Measurements from ENCODE around the gene GAS2. TPM values are rescaled to one million over a fixed set of nuclear protein-coding genes. Genes with fewer than 3 reads are reported as not detected.

GAS2 gene
- total and polyA plus RNA-seq, 12 donors, result 1.5 to 21.7 (median 12.5) TPM

GRCh38 chr11:22846726-22847125 is 180.3 kb downstream of the GAS2 start:
- intact Hi-C loops (cut with DNase I), result no loop called here
- Histone ChIP-seq H3K9me3 (no peaks in the 10 kb centered on the region), H3K36me3 (no peaks in the 10 kb centered on the region), H3K4me1 (no peaks in the 10 kb centered on the region), H3K27me3 (no peaks in the 10 kb centered on the region), H3K27ac (no peak overlapping the region), H3K4me3 (no peak overlapping the region)
- DNase-seq (no peak), ATAC-seq (no peak)
- WGBS, 2 donors, result 91 to 92% methylated on average over 1 of the region's 1 CpG
- TF ChIP-seq CTCF (IDR thresholded peaks at IDR 0.05), result no peak

- H3K36me3 ChIP-seq, result no peaks in the 10 kb centered on the region
- ATAC-seq (no peak), DNase-seq (no peak)
- TF ChIP-seq CTCF (IDR thresholded peaks at IDR 0.05), result no peak
- peaks cover 0 to 11% (median 0%) of the 10 kb centered on the region in 11 donors for H3K9me3 ChIP-seq
- H3K4me1 ChIP-seq, result no peaks in the 10 kb centered on the region
- intact Hi-C loops (cut with DNase I), result no loop called here
- no peak overlapping the region for H3K27ac ChIP-seq
- no peak overlapping the region for H3K4me3 ChIP-seq
- no peaks in the 10 kb centered on the region for H3K27me3 ChIP-seq
These were observed 185.1 kb downstream of the GAS2 start for GRCh38 chr11:22851477-22851876.

- intact Hi-C loops (cut with DNase I), result no loop called here
- Histone ChIP-seq H3K36me3 (no peaks in the 10 kb centered on the region), H3K9me3 (peaks cover 0 to 7% (median 0%) of the 10 kb centered on the region in 11 donors), H3K4me1 (no peaks in the 10 kb centered on the region), H3K27ac (no peak overlapping the region), H3K27me3 (no peaks in the 10 kb centered on the region), H3K4me3 (no peak overlapping the region)
- no peak for DNase-seq
- WGBS, 2 donors, result 82 to 89% methylated on average over 6 of the region's 6 CpGs
- no peak for ATAC-seq
- TF ChIP-seq CTCF (IDR thresholded peaks at IDR 0.05), result no peak
These were observed 193.3 kb downstream of the GAS2 start for GRCh38 chr11:22859756-22860155.

- peaks cover 0 to 7% (median 0%) of the 10 kb centered on the region in 11 donors for H3K9me3 ChIP-seq
- DNase-seq (no peak), ATAC-seq (no peak)
- H3K4me3 ChIP-seq, result no peak within 1 kb of the TSS
- no peak within 1 kb of the TSS for H3K27ac ChIP-seq
- no peaks in the 10 kb centered on the region for H3K27me3 ChIP-seq
- no peaks in the 10 kb centered on the region for H3K4me1 ChIP-seq
- intact Hi-C loops (cut with DNase I), result no loop called here
- no peak for TF ChIP-seq CTCF (IDR thresholded peaks at IDR 0.05)
- H3K36me3 ChIP-seq, result no peaks in the 10 kb centered on the region
- 95 to 98% methylated on average over 4 of the region's 4 CpGs for WGBS, 2 donors
These were observed 193.8 kb downstream of the GAS2 start, which contains the start of gene CCDC179 for GRCh38 chr11:22860241-22860640. Gene CCDC179 (minus strand): TSS chr11:22860474. CDS start chr11:22860421, 53 bp downstream.

Other genes with a start within 250 kb of the GAS2 start
- 1 to 10 TPM; 3.1 to 7.6 (median 4.8) TPM for gene FANCF, start 40.8 kb upstream of the GAS2 start, total RNA-seq
- gene FANCF, start 40.8 kb upstream of the GAS2 start, polyA plus RNA-seq, result 1 to 10 TPM; 3.5 to 4.4 TPM
- gene SVIP, start 163.2 kb downstream of the GAS2 start, total RNA-seq, result 10 to 100 TPM; 16.9 to 30.3 (median 25.3) TPM
- gene SVIP, start 163.2 kb downstream of the GAS2 start, polyA plus RNA-seq, result 10 to 100 TPM in 1 of 2 donors, 1 to 10 TPM in 1; 9.7 to 15.6 TPM
- not detected for gene CCDC179, start 193.9 kb downstream of the GAS2 start, total RNA-seq
- not detected for gene CCDC179, start 193.9 kb downstream of the GAS2 start, polyA plus RNA-seq